AG04450 (cell line): Measurements from ENCODE around the gene KCNQ1OT1. TPM values are rescaled to one million over a fixed set of nuclear protein-coding genes. Genes with fewer than 3 reads are reported as not detected.

Experiments used
- CTCF ChIA-PET: fragments of 300-600, 350-600 bp; formaldehyde crosslinking; extraction: SDS; loops from one replicate; lab custom pipeline; 2022; ENCODE audit warnings: antibody characterized with exemption, inconsistent platforms; lab: Charles Lee
- POLR2A ChIA-PET: fragments of 350-600 bp; formaldehyde crosslinking; extraction: SDS; loops from one replicate; lab custom pipeline; 2021; ENCODE audit warnings: antibody characterized with exemption, inconsistent platforms; lab: Yijun Ruan, JAX
- DNase-seq: peaks from one replicate; pipeline ENCODE4 v3.0.0-alpha.2; 2011; ENCODE audit warnings: low read depth, low spot score
- H3K27ac ChIP-seq: one replicate; pipeline ENCODE4 v1.5.1; 2012; ENCODE audit warnings: low read depth, low read length, control low read depth
- H3K27me3 ChIP-seq: one replicate; pipeline ENCODE4 v1.6.0; 2012; ENCODE audit warnings: low read length; ENCODE audit not compliant: control insufficient read depth, insufficient read depth
- H3K4me3 ChIP-seq: 2 replicates; pipeline ENCODE4 v1.5.1; 2011; ENCODE audit warnings: mild to moderate bottlenecking, low read depth, low read length, control low read depth
- H3K9me3 ChIP-seq: 2 replicates; pipeline ENCODE4 v1.5.1; 2012; ENCODE audit warnings: low read length; ENCODE audit not compliant: control insufficient read depth, insufficient read depth
- CTCF ChIP-seq: IDR thresholded peaks from 2 replicates; pipeline ENCODE4 v1.5.1; 2011; ENCODE audit warnings: low read depth, low read length, control low read depth, inconsistent platforms
- polyA plus RNA-seq: library from polyadenylated mRNA; depleted of rRNA; stranded (reverse); fragments of >200 nt; gene quantifications from 2 replicates; pipeline ENCODE4 v1.2.3, GENCODE V29; 2011

Gene KCNQ1OT1
- polyA plus RNA-seq, 1 experiment, result 0.33 TPM

- no peak for TF ChIP-seq CTCF
- no peak overlapping the region for H3K27ac ChIP-seq
- no peak for DNase-seq
- POLR2A ChIA-PET, result no interaction called here
- no peak overlapping the region for H3K4me3 ChIP-seq
- peaks cover 15% of the 10 kb centered on the region for H3K27me3 ChIP-seq
- CTCF ChIA-PET, result no interaction called here
- peaks cover 52% of the 10 kb centered on the region for H3K9me3 ChIP-seq
Observed at GRCh38 chr11:2664376-2664775, 35.4 kb downstream of the KCNQ1OT1 start.

GRCh38 chr11:2663915-2664314 is 35.9 kb downstream of the KCNQ1OT1 start:
- Histone ChIP-seq H3K27ac (no peak overlapping the region), H3K4me3 (no peak overlapping the region), H3K27me3 (peaks cover 15% of the 10 kb centered on the region), H3K9me3 (peaks cover 52% of the 10 kb centered on the region)
- ChIA-PET POLR2A (no interaction called here), CTCF (no interaction called here)
- TF ChIP-seq CTCF, result no peak
- no peak for DNase-seq

GRCh38 chr11:2663506-2663905 is 36.3 kb downstream of the KCNQ1OT1 start:
- no peak overlapping the region for H3K27ac ChIP-seq
- TF ChIP-seq CTCF, result no peak
- H3K9me3 ChIP-seq, result peaks cover 52% of the 10 kb centered on the region
- DNase-seq, result no peak
- CTCF ChIA-PET, result no interaction called here
- H3K4me3 ChIP-seq, result no peak overlapping the region
- peaks cover 15% of the 10 kb centered on the region for H3K27me3 ChIP-seq
- POLR2A ChIA-PET, result no interaction called here

- CTCF ChIA-PET, result no interaction called here
- no peak for TF ChIP-seq CTCF
- H3K27ac ChIP-seq, result no peak overlapping the region
- no peak for DNase-seq
- H3K27me3 ChIP-seq, result peaks cover 15% of the 10 kb centered on the region
- peaks cover 58% of the 10 kb centered on the region for H3K9me3 ChIP-seq
- H3K4me3 ChIP-seq, result no peak overlapping the region
- POLR2A ChIA-PET, result no interaction called here
Observed at GRCh38 chr11:2662430-2663299, 37.1 kb downstream of the KCNQ1OT1 start.

GRCh38 chr11:2662024-2662312 is 37.8 kb downstream of the KCNQ1OT1 start:
- ChIA-PET CTCF (no interaction called here), POLR2A (no interaction called here)
- H3K27ac ChIP-seq, result no peak overlapping the region
- no peak overlapping the region for H3K4me3 ChIP-seq
- DNase-seq, result no peak
- no peak for TF ChIP-seq CTCF
- peaks cover 59% of the 10 kb centered on the region for H3K9me3 ChIP-seq
- peaks cover 15% of the 10 kb centered on the region for H3K27me3 ChIP-seq
